ENCODE data around the gene ZNF468.

DNA sequence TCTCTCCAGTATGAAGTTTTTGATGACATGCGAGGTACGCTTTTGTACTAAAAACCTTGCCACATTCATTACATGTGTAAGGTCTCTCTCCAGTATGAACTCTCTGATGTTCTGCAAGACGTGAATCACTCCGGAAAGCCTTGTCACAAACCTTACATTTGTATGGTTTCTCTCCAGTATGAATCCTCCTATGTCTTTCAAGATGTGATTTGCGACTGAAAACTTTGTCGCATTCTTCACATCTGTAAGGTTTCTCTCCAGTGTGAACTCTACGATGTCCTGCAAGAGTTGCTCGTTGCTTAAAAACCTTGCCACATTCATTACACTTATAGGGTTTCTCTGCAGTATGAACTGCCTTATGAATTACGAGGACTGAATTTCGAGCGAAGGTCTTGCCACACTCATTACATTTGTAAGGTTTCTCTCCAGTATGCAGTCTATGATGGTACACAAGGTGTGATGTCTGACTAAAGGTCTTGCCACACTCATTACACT lies 23.5 kb upstream of the ZNF468 start:
- TF ChIP-seq, protein P1, sequence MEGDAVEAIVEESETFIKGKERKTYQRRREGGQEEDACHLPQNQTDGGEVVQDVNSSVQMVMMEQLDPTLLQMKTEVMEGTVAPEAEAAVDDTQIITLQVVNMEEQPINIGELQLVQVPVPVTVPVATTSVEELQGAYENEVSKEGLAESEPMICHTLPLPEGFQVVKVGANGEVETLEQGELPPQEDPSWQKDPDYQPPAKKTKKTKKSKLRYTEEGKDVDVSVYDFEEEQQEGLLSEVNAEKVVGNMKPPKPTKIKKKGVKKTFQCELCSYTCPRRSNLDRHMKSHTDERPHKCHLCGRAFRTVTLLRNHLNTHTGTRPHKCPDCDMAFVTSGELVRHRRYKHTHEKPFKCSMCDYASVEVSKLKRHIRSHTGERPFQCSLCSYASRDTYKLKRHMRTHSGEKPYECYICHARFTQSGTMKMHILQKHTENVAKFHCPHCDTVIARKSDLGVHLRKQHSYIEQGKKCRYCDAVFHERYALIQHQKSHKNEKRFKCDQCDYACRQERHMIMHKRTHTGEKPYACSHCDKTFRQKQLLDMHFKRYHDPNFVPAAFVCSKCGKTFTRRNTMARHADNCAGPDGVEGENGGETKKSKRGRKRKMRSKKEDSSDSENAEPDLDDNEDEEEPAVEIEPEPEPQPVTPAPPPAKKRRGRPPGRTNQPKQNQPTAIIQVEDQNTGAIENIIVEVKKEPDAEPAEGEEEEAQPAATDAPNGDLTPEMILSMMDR (conservative IDR thresholded peaks at IDR 0.05): no peak
- TF ChIP-seq ZFX (IDR thresholded peaks at IDR 0.05): no peak

Measured in C4-2B (cell line).